Measurements from ENCODE around the gene HTATIP2. TPM values are rescaled to one million over a fixed set of nuclear protein-coding genes. Genes with fewer than 3 reads are reported as not detected.
"Not testable (repeated sequence)": the region's sequence is repeated elsewhere in the genome, so short reads cannot be mapped to it uniquely, and the experiment has no call there.

HTATIP2 gene
- total RNA-seq, 4 donors from 2014 or later: 2.7 to 17.8 (median 9.3) TPM

- no peaks in the 10 kb centered on the region for H3K9me3 ChIP-seq
- no peaks in the 10 kb centered on the region for H3K4me1 ChIP-seq
- no peak overlapping the region for H3K27ac ChIP-seq
- no peaks in the 10 kb centered on the region for H3K27me3 ChIP-seq
- no peak for DNase-seq
- TF ChIP-seq, protein P1, sequence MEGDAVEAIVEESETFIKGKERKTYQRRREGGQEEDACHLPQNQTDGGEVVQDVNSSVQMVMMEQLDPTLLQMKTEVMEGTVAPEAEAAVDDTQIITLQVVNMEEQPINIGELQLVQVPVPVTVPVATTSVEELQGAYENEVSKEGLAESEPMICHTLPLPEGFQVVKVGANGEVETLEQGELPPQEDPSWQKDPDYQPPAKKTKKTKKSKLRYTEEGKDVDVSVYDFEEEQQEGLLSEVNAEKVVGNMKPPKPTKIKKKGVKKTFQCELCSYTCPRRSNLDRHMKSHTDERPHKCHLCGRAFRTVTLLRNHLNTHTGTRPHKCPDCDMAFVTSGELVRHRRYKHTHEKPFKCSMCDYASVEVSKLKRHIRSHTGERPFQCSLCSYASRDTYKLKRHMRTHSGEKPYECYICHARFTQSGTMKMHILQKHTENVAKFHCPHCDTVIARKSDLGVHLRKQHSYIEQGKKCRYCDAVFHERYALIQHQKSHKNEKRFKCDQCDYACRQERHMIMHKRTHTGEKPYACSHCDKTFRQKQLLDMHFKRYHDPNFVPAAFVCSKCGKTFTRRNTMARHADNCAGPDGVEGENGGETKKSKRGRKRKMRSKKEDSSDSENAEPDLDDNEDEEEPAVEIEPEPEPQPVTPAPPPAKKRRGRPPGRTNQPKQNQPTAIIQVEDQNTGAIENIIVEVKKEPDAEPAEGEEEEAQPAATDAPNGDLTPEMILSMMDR (IDR thresholded peaks at IDR 0.05): no peak
- no peak for TF ChIP-seq POLR2A (IDR thresholded peaks at IDR 0.05)
- no peaks in the 10 kb centered on the region for H3K36me3 ChIP-seq
- intact Hi-C loops (cut with DNase I; ENCODE audit: low total_unique reads): no loop called here
- no peak overlapping the region for H3K4me3 ChIP-seq
Measured at GRCh38 chr11:20372081-20372626, 8.6 kb downstream of the HTATIP2 start.

DNA sequence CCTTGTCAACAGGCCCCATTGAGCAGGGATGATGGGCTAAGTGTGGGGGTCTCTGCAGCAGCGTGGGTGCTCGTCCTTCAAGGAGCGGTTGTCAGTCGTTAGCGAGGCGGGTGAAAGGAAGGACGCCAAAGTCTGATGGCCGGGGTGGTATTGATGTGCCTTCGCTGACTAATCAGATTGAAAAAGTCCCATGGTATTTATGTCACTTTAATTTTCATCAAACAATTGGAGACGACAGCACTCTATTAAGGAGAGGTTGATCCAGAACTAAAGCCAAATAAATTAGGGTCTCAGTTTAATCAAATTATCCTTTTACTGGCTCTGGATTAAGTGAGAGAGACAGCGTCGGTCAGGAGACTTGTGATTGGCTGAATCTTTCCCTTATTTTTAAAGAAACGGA is 9.6 kb downstream of the HTATIP2 start:
- H3K27me3 ChIP-seq: no peaks in the 10 kb centered on the region
- no peak for TF ChIP-seq POLR2A (IDR thresholded peaks at IDR 0.05)
- TF ChIP-seq, protein P1 (IDR thresholded peaks at IDR 0.05): no peak
- H3K4me3 ChIP-seq: no peak overlapping the region
- intact Hi-C loops (cut with DNase I; ENCODE audit: low total_unique reads): no loop called here
- no peak overlapping the region for H3K27ac ChIP-seq
- DNase-seq: no peak
- no peaks in the 10 kb centered on the region for H3K36me3 ChIP-seq
- no peaks in the 10 kb centered on the region for H3K9me3 ChIP-seq
- no peaks in the 10 kb centered on the region for H3K4me1 ChIP-seq

DNA sequence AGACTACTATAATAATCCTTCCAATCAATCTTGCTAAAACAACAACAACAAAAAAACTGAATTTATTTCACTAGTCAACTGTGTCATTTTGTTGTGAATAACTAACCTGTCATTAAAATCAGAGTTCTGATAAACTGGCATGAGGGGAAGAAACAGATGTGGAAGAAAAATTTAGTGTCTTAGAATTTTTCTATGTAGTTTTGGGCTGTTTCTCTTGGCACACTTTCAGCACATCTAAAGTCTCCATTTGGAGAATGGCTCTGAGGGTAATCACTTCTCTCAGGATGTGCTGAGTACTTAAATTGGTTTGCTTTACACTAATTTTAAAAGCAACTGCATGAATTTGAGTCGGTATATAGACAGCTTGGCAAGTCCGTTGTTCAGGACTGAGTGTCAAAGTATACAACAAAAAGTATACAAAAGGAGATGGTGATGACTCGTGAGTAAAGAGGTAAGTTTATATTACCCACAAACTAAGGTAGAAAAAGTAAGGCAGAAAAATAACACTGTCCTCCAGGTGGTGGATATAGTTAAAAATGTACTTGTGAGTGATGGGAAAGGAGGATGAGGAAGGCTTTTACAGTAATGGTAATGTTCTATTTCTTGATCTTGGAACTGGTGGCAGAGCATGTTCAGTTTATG is 10.2 kb downstream of the HTATIP2 start:
- DNase-seq: no peak
- Histone ChIP-seq H3K4me1 (no peaks in the 10 kb centered on the region), H3K36me3 (no peaks in the 10 kb centered on the region), H3K27me3 (no peaks in the 10 kb centered on the region), H3K4me3 (no peak overlapping the region), H3K27ac (no peak overlapping the region), H3K9me3 (no peaks in the 10 kb centered on the region)
- TF ChIP-seq, protein P1 (IDR thresholded peaks at IDR 0.05): no peak
- no peak for TF ChIP-seq POLR2A (IDR thresholded peaks at IDR 0.05)
- intact Hi-C loops (cut with DNase I; ENCODE audit: low total_unique reads): no loop called here

DNA sequence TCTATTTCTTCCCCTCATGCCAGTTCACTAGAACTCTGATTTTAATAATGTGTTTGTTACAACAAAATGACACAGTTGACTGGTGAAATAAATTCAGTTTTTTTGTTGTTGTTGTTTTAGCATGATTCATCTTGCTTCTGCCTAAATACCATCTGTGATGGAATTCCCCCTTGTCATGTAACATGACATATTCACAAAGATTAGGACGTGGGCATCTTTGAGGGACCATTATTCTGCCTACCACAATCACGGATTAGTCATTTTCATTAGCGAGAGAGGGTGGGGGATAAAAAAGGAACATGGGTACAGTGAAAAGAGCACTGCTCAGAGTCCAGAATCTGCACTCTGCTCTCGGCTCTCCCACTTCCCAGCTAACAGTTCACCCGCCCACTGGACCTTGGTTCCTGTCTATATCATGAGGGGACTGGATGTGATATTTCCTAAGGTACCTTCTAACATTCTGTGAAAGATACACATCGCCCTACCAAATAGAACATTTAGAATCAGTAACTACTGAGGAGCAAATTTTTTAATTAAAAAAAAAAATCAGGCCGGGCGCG is 11.3 kb downstream of the HTATIP2 start:
- intact Hi-C loops (cut with DNase I; ENCODE audit: low total_unique reads): no loop called here
- no peak for DNase-seq
- no peak for TF ChIP-seq POLR2A (IDR thresholded peaks at IDR 0.05)
- TF ChIP-seq, protein P1 (IDR thresholded peaks at IDR 0.05): no peak
- no peaks in the 10 kb centered on the region for H3K9me3 ChIP-seq
- no peak overlapping the region for H3K27ac ChIP-seq
- no peaks in the 10 kb centered on the region for H3K27me3 ChIP-seq
- H3K4me1 ChIP-seq: no peaks in the 10 kb centered on the region
- no peaks in the 10 kb centered on the region for H3K36me3 ChIP-seq
- H3K4me3 ChIP-seq: no peak overlapping the region

GRCh38 chr11:20376162-20376730 is 12.7 kb downstream of the HTATIP2 start:
- no peak overlapping the region for H3K27ac ChIP-seq
- no peaks in the 10 kb centered on the region for H3K4me1 ChIP-seq
- H3K4me3 ChIP-seq: no peak overlapping the region
- DNase-seq: no peak
- H3K36me3 ChIP-seq: no peaks in the 10 kb centered on the region
- no peaks in the 10 kb centered on the region for H3K9me3 ChIP-seq
- intact Hi-C loops (cut with DNase I; ENCODE audit: low total_unique reads): no loop called here
- TF ChIP-seq, protein P1 (IDR thresholded peaks at IDR 0.05): no peak
- no peak for TF ChIP-seq POLR2A (IDR thresholded peaks at IDR 0.05)
- H3K27me3 ChIP-seq: no peaks in the 10 kb centered on the region

GRCh38 chr11:20385996-20386395 is 22.5 kb downstream of the HTATIP2 start:
- H3K4me3 ChIP-seq; DNase-seq; H3K9me3 ChIP-seq; H3K4me1 ChIP-seq; H3K27me3 ChIP-seq; H3K27ac ChIP-seq; H3K36me3 ChIP-seq; intact Hi-C loops (cut with DNase I; ENCODE audit: low total_unique reads): not testable (repeated sequence)

Data from uterus (tissue), 4 donors.